GM12892 (cell line): ENCODE measurements around the gene EVL.

ENCODE experiments used
- POLR2A ChIP-seq: IDR thresholded peaks from 2 replicates; pipeline ENCODE4 v1.6.1; 2011; ENCODE audit warnings: low read depth, low read length, control low read depth
- TAF1 ChIP-seq: IDR thresholded peaks from 2 replicates; pipeline ENCODE4 v1.6.1; 2011; ENCODE audit warnings: low read depth, mild to moderate bottlenecking, control low read depth, low read length, borderline replicate concordance

- no peak; the same call in none of the 2 replicates for TF ChIP-seq POLR2A
- no peak for TF ChIP-seq TAF1
Measured at GRCh38 chr14:100066962-100067361, 1.7 kb downstream of the EVL start.
